IMR-90 (cell line): Measurements from ENCODE around the gene MALRD1. TPM values are rescaled to one million over a fixed set of nuclear protein-coding genes. Genes with fewer than 3 reads are reported as not detected.

Experiments
- ATAC-seq: fragments of 200-7000 bp; cut with Tn5 transposase; 2 replicates; pipeline ENCODE4 v1.9.1; 2020; ENCODE audit warnings: low read depth, mild to moderate bottlenecking, moderate library complexity
- BruUV-seq: library from RNA; stranded (reverse); fragments of 400-500 nt; replicated peaks from 2 replicates; lab custom pipeline; 2021; lab: Mats Ljungman, UMichigan
- CTCF ChIA-PET: fragments of 300-600 bp; formaldehyde crosslinking; extraction: SDS; loops from one replicate; lab custom pipeline; 2021; ENCODE audit warnings: antibody characterized with exemption; lab: Yijun Ruan, JAX
- POLR2A ChIA-PET: fragments of 300-600 bp; sonication (Branson Sonifier 250); formaldehyde crosslinking; loops from one replicate; lab custom pipeline; 2022; ENCODE audit warnings: antibody characterized with exemption; ENCODE audit not compliant: unreplicated experiment; lab: Charles Lee
- DNase-seq: peaks from one replicate; pipeline ENCODE4 v3.0.0; 2013
- H2AFZ ChIP-seq: replicated peaks from 2 replicates; pipeline ENCODE3; 2013; ENCODE audit warnings: low read length, mild to moderate bottlenecking; ENCODE audit not compliant: poor library complexity
- H2AK5ac ChIP-seq: 2 replicates; pipeline ENCODE4 v1.6.1; 2013; ENCODE audit warnings: low read depth, low read length, inconsistent platforms
- H2AK9ac ChIP-seq: replicated peaks from 2 replicates; pipeline ENCODE3; 2013; ENCODE audit warnings: mild to moderate bottlenecking, low read depth, low read length, moderate library complexity; ENCODE audit not compliant: poor library complexity
- H2BK120ac ChIP-seq: 2 replicates; pipeline ENCODE4 v1.6.1; 2013; ENCODE audit warnings: low read depth, low read length, inconsistent platforms
- H2BK15ac ChIP-seq: 3 replicates; pipeline ENCODE4 v1.6.1; 2013; ENCODE audit warnings: low read depth, low read length, inconsistent platforms
- H2BK20ac ChIP-seq: 2 replicates; pipeline ENCODE4 v1.6.1; 2013; ENCODE audit warnings: low read depth, mild to moderate bottlenecking, inconsistent platforms, low read length, moderate library complexity
- H2BK5ac ChIP-seq: 2 replicates; pipeline ENCODE4 v1.6.1; 2013; ENCODE audit warnings: mild to moderate bottlenecking, low read depth, low read length, inconsistent platforms; ENCODE audit not compliant: poor library complexity, severe bottlenecking
- H3K14ac ChIP-seq: replicated peaks from 2 replicates; pipeline ENCODE4 v1.6.1; 2013; ENCODE audit warnings: low read depth, low read length, inconsistent platforms
- H3K18ac ChIP-seq: 2 replicates; pipeline ENCODE4 v1.6.1; 2013; ENCODE audit warnings: low read depth, low read length, control low read depth
- H3K23ac ChIP-seq: 2 replicates; pipeline ENCODE4 v1.6.1; 2013; ENCODE audit warnings: low read depth, low read length, inconsistent platforms
- H3K27ac ChIP-seq: 2 replicates; pipeline ENCODE4 v1.5.1; 2013; ENCODE audit warnings: mild to moderate bottlenecking, control low read depth, low read length; ENCODE audit not compliant: insufficient read depth
- H3K27me3 ChIP-seq: 2 replicates; pipeline ENCODE4 v1.6.1; 2013; ENCODE audit warnings: low read length; ENCODE audit not compliant: control insufficient read depth, insufficient read depth
- H3K36me3 ChIP-seq: 2 replicates; pipeline ENCODE4 v1.6.1; 2013; ENCODE audit warnings: low read length, mixed read lengths; ENCODE audit not compliant: control insufficient read depth, insufficient read depth
- H3K4ac ChIP-seq: 2 replicates; pipeline ENCODE4 v1.6.1; 2013; ENCODE audit warnings: low read depth, low read length, inconsistent platforms
- H3K4me1 ChIP-seq: 2 replicates; pipeline ENCODE4 v1.6.1; 2013; ENCODE audit warnings: low read length, mixed read lengths; ENCODE audit not compliant: control insufficient read depth, insufficient read depth
- H3K4me2 ChIP-seq: 2 replicates; pipeline ENCODE4 v1.6.1; 2013; ENCODE audit warnings: low read depth, mild to moderate bottlenecking, control low read depth, low read length, moderate library complexity
- H3K4me3 ChIP-seq: 2 replicates; pipeline ENCODE4 v1.5.1; 2013; ENCODE audit warnings: low read depth, mild to moderate bottlenecking, control low read depth, low read length, moderate library complexity; ENCODE audit not compliant: insufficient read depth
- H3K56ac ChIP-seq: 2 replicates; pipeline ENCODE4 v1.6.1; 2013; ENCODE audit warnings: low read length, inconsistent platforms; ENCODE audit not compliant: insufficient read depth; ENCODE audit errors: extremely low read depth
- H3K79me1 ChIP-seq, 2 experiments: 2 replicates each; pipeline ENCODE4 v1.6.1; 2013; ENCODE audit warnings: low read length in 2 of 2, inconsistent platforms in 1 of 2, low read depth in 1 of 2
- H3K9ac ChIP-seq: 2 replicates; pipeline ENCODE4 v1.6.1; 2013; ENCODE audit warnings: low read depth, low read length, control low read depth
- H3K9me1 ChIP-seq: 2 replicates; pipeline ENCODE4 v1.6.1; 2013; ENCODE audit warnings: low read length, inconsistent platforms; ENCODE audit not compliant: insufficient read depth
- H3K9me3 ChIP-seq: 2 replicates; pipeline ENCODE4 v1.6.1; 2013; ENCODE audit warnings: low read length; ENCODE audit not compliant: control insufficient read depth, insufficient read depth
- H4K20me1 ChIP-seq: 2 replicates; pipeline ENCODE4 v1.6.1; 2013; ENCODE audit warnings: low read length, inconsistent platforms; ENCODE audit not compliant: insufficient read depth
- H4K5ac ChIP-seq: 2 replicates; pipeline ENCODE4 v1.6.1; 2013; ENCODE audit warnings: mild to moderate bottlenecking, low read depth, low read length, control low read depth
- H4K8ac ChIP-seq, 2 experiments: 2 replicates each; pipeline ENCODE4 v1.6.1; 2013; ENCODE audit warnings: low read depth in 2 of 2, low read length in 2 of 2, control low read depth in 1 of 2, inconsistent platforms in 1 of 2
- H4K91ac ChIP-seq: 2 replicates; pipeline ENCODE4 v1.6.1; 2013; ENCODE audit warnings: low read depth, low read length, inconsistent platforms; ENCODE audit not compliant: insufficient read depth
- BHLHE40 ChIP-seq: fragments of 150-350 bp; IDR thresholded peaks from 2 replicates; pipeline ENCODE4 v1.6.1; 2016; ENCODE audit warnings: mild to moderate bottlenecking, low read depth, low read length
- CEBPB ChIP-seq: IDR thresholded peaks from 2 replicates; pipeline ENCODE4 v1.6.1; 2012; ENCODE audit warnings: low read depth, low read length, improper control_type of control experiment
- FOS ChIP-seq: fragments of 150-350 bp; IDR thresholded peaks from 2 replicates; pipeline ENCODE4 v1.6.1; 2016; ENCODE audit warnings: low read depth, low read length
- NFE2L2 ChIP-seq: fragments of 150-350 bp; IDR thresholded peaks from 2 replicates; pipeline ENCODE4 v1.6.1; 2016; ENCODE audit warnings: low read depth, mild to moderate bottlenecking, low read length
- RCOR1 ChIP-seq: IDR thresholded peaks from 2 replicates; pipeline ENCODE4 v1.6.1; 2012; ENCODE audit warnings: mild to moderate bottlenecking, low read length, improper control_type of control experiment; ENCODE audit not compliant: insufficient replicate concordance
- RFX5 ChIP-seq: IDR thresholded peaks from 2 replicates; pipeline ENCODE4 v1.8.0; 2012; ENCODE audit warnings: low read depth, mild to moderate bottlenecking, low read length, moderate library complexity
- SMC3 ChIP-seq: fragments of 150-350 bp; IDR thresholded peaks from 2 replicates; pipeline ENCODE4 v1.6.1; 2016; ENCODE audit warnings: low read depth, mild to moderate bottlenecking, antibody characterized with exemption, low read length, moderate library complexity
- dilution Hi-C: fragments of 300-500 bp; cut with HindIII; formaldehyde crosslinking; loops from one replicate; pipeline ENCODE4 v1.14.3; 2018; ENCODE audit warnings: low sequenced_read_pairs; ENCODE audit not compliant: unreplicated experiment
- in situ Hi-C: fragments of 300-500 bp; cut with MboI; formaldehyde crosslinking; loops from 3 replicates; pipeline ENCODE4 v1.14.3; 2019; ENCODE audit warnings: low sequenced_read_pairs, inconsistent platforms, mixed read lengths
- intact Hi-C: fragments of 100-400 bp; cut with micrococcal nuclease; formaldehyde crosslinking; loops from 2 replicates; pipeline ENCODE4 v1.10.0; 2022
- polyA plus RNA-seq, 3 experiments: library from polyadenylated mRNA; depleted of rRNA; stranded (reverse); fragments of >200 nt; gene quantifications; 2 replicates each; pipeline ENCODE4 v1.2.3, GENCODE V29; 2012; ENCODE audit warnings: low replicate concordance in 1 of 3
- total RNA-seq: library from RNA; depleted of rRNA; stranded (reverse); fragments of >200 nt; gene quantifications from 2 replicates; pipeline ENCODE4 v1.2.3, GENCODE V29; 2012
- TF ChIP-seq, protein P1 (sequence below): fragments of 150-350 bp; IDR thresholded peaks from 2 replicates; pipeline ENCODE4 v1.6.1; 2017; ENCODE audit warnings: mild to moderate bottlenecking, antibody characterized with exemption, low read length, low read depth

Gene MALRD1
- total and polyA plus RNA-seq, 2 of the 4 experiments (the other 2 are of a cell fraction) = 0.34 to 1.1 TPM

DNA sequence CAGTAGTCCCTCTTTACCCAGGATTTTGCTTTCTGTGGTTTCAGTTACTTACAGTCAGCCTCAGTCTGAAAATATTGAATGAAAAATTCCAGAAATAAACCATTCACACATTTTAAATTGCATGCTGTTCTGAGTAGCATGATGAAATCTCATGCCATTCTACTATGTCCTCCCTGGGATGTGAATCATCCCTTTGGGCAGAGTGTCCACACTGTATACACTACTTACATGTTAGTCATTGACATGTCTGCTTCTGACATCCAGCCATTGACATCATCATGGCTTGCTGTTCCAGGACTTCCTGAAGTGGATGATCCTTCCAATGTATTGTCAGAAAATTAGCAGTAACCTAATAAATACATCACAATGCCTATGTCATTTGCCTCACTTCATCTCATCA, 34.6 kb upstream of the MALRD1 start:
- Histone ChIP-seq H4K8ac (peak overlapping the region in 1 of 2 experiments; percentile 78; a peak in 3 of 4 replicates), H2AFZ (no peak overlapping the region), H2BK15ac (no peak overlapping the region), H3K56ac (0 out of 2 replicates have a peak overlapping the region, but pooled peaks have one; percentile 45), H3K14ac (peak overlapping the region; percentile 87; the same call in 1 of the 2 replicates), H3K79me1 (no peaks in the 10 kb centered on the region), H3K4me1 (no peaks in the 10 kb centered on the region; the same call in 1 of the 2 replicates), H2BK120ac (peak overlapping the region; percentile 82), H3K9me1 (no peaks in the 10 kb centered on the region), H3K27me3 (no peaks in the 10 kb centered on the region), H2BK20ac (peak overlapping the region; percentile 92), H3K4me3 (no peak overlapping the region), H4K91ac (0 out of 2 replicates have a peak overlapping the region, but pooled peaks have one; percentile 79), H3K36me3 (no peaks in the 10 kb centered on the region), H3K9ac (no peak overlapping the region), H3K4ac (peak overlapping the region; percentile 70; the same call in 1 of the 2 replicates), H2BK5ac (peak overlapping the region; percentile 97), H2AK9ac (no peak overlapping the region), H3K23ac (no peak overlapping the region; the same call in 1 of the 2 replicates), H3K4me2 (no peak overlapping the region; the same call in 1 of the 2 replicates), H3K27ac (no peak overlapping the region), H4K20me1 (no peaks in the 10 kb centered on the region), H3K18ac (peak overlapping the region; percentile 34; the same call in 1 of the 2 replicates), H4K5ac (no peak overlapping the region), H2AK5ac (no peak overlapping the region), H3K9me3 (peaks cover 2% of the 10 kb centered on the region; the same call in 1 of the 2 replicates)
- POLR2A ChIA-PET = no interaction called here
- intact Hi-C loops = loop anchor here (10.0 kb wide), 1 partner anchor 299 kb away; no protein-coding TSS in a partner anchor
- BruUV-seq = no TSS peak
- peak; percentile 97 for DNase-seq
- CTCF ChIA-PET = no interaction called here
- dilution Hi-C loops = no loop called here
- in situ Hi-C loops = no loop called here
- TF ChIP-seq CEBPB = peak; percentile 96
- TF ChIP-seq FOS = peak; percentile 93
- no peak for TF ChIP-seq NFE2L2
- no peak for TF ChIP-seq RCOR1
- TF ChIP-seq SMC3 = no peak
- TF ChIP-seq, protein P1, sequence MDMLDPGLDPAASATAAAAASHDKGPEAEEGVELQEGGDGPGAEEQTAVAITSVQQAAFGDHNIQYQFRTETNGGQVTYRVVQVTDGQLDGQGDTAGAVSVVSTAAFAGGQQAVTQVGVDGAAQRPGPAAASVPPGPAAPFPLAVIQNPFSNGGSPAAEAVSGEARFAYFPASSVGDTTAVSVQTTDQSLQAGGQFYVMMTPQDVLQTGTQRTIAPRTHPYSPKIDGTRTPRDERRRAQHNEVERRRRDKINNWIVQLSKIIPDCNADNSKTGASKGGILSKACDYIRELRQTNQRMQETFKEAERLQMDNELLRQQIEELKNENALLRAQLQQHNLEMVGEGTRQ = no peak
- 0 out of 2 replicates have a peak, but pooled peaks have one; percentile 21 for TF ChIP-seq BHLHE40
- TF ChIP-seq RFX5 = no peak
- ATAC-seq = peak; percentile 97
